ENCODE measurements around the gene FAM170B. TPM values are rescaled to one million over a fixed set of nuclear protein-coding genes. Genes with fewer than 3 reads are reported as not detected.

FAM170B gene
- total RNA-seq, 1 experiment from 2014 or later, result not detected

DNA sequence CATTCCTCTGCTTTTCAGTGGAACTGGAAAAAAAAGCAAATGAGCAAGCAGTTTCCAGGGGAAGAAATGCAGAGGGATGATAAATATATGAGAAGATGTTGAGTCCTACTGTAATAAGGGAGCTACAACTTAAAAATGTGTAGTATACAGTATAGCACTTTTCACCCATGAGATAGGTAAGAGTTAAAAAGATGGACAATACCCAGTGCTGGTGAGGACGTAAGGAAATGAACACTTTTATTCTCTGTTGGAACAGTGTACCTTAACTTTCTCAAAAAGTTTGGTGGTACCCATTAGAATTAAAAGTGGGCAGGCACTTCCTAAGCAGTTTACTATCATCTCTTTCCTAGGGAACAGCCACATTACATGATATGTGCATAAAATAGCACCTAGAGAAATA, 2.7 kb upstream of the FAM170B start (continued):
- TF ChIP-seq, protein P1, sequence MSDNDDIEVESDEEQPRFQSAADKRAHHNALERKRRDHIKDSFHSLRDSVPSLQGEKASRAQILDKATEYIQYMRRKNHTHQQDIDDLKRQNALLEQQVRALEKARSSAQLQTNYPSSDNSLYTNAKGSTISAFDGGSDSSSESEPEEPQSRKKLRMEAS (CRISPR knock-in tag; IDR thresholded peaks at IDR 0.05), result no peak
- TF ChIP-seq HMGA2 (CRISPR knock-in tag; IDR thresholded peaks at IDR 0.05) (no peak), CBFB (CRISPR knock-in tag; IDR thresholded peaks at IDR 0.05; ENCODE audit: low read depth) (no peak)
- TF ChIP-seq, protein P2, sequence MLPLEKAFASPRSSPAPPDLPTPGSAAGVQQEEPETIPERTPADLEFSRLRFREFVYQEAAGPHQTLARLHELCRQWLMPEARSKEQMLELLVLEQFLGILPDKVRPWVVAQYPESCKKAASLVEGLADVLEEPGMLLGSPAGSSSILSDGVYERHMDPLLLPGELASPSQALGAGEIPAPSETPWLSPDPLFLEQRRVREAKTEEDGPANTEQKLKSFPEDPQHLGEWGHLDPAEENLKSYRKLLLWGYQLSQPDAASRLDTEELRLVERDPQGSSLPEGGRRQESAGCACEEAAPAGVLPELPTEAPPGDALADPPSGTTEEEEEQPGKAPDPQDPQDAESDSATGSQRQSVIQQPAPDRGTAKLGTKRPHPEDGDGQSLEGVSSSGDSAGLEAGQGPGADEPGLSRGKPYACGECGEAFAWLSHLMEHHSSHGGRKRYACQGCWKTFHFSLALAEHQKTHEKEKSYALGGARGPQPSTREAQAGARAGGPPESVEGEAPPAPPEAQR (CRISPR knock-in tag; IDR thresholded peaks at IDR 0.05), result no peak
- TF ChIP-seq, protein P3, sequence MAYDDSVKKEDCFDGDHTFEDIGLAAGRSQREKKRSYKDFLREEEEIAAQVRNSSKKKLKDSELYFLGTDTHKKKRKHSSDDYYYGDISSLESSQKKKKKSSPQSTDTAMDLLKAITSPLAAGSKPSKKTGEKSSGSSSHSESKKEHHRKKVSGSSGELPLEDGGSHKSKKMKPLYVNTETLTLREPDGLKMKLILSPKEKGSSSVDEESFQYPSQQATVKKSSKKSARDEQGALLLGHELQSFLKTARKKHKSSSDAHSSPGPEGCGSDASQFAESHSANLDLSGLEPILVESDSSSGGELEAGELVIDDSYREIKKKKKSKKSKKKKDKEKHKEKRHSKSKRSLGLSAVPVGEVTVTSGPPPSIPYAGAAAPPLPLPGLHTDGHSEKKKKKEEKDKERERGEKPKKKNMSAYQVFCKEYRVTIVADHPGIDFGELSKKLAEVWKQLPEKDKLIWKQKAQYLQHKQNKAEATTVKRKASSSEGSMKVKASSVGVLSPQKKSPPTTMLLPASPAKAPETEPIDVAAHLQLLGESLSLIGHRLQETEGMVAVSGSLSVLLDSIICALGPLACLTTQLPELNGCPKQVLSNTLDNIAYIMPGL (CRISPR knock-in tag; IDR thresholded peaks at IDR 0.05), result no peak

DNA sequence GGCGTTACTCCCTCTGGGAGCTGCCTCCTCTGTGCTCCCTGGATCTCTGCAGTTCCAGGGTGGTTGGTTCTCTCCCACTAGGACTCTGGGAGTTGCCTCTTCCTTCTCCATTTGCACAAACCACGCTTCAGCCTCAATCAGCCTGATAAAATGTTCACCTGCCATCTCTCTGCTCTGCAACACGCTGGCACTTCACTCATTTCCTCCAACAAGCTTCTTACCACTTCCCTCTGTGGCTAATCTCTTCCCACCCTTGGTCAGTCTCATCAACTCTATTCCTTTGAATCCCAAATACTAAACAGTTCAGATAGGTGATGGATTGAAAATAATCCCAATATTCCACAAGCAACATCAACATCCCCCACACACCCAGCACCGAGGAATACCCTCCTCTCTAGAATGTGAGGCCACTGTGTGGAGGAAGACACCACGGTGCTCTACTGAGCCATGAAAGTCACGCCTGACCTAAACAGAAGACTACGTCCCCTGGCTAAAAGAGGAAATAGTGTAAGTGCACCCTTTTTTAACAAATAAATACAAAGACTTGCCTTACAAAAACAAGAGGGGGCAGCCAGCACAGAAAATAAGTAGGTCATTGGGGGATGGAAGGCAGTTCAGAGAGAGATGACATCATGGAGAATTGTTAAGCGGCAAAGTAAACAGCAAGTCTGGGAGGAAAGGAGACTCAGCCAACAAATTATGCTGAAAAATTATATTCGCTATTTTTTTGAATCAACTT, 1.9 kb upstream of the FAM170B start:
- POLR2A ChIA-PET, result no interaction called here
- Mint-ChIP-seq H3K27ac (no peak overlapping the region), H3K36me3 (0 out of 2 replicates have a peak, but pooled peaks cover 2% of the 10 kb centered on the region), H3K4me1 (peaks cover 11% of the 10 kb centered on the region), H3K9me3 (peaks cover 18% of the 10 kb centered on the region), H3K27me3 (ENCODE audit: low read depth) (no peaks in the 10 kb centered on the region), H3K4me3 (no peak overlapping the region)
- ATAC-seq, result no peak
- DNase-seq (ENCODE audit: low spot score), result no peak
- CTCF ChIA-PET, result interaction anchor here (1.0 kb wide), 1 partner anchor 29 kb away, joined by 3 read pairs; no protein-coding TSS in a partner anchor
- TF ChIP-seq, protein P4, sequence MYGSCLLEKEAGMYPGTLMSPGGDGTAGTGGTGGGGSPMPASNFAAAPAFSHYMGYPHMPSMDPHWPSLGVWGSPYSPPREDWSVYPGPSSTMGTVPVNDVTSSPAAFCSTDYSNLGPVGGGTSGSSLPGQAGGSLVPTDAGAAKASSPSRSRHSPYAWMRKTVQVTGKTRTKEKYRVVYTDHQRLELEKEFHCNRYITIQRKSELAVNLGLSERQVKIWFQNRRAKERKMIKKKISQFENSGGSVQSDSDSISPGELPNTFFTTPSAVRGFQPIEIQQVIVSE (CRISPR knock-in tag; IDR thresholded peaks at IDR 0.05; ENCODE audit: borderline replicate concordance), result no peak
- TF ChIP-seq, protein P5, sequence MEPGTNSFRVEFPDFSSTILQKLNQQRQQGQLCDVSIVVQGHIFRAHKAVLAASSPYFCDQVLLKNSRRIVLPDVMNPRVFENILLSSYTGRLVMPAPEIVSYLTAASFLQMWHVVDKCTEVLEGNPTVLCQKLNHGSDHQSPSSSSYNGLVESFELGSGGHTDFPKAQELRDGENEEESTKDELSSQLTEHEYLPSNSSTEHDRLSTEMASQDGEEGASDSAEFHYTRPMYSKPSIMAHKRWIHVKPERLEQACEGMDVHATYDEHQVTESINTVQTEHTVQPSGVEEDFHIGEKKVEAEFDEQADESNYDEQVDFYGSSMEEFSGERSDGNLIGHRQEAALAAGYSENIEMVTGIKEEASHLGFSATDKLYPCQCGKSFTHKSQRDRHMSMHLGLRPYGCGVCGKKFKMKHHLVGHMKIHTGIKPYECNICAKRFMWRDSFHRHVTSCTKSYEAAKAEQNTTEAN (CRISPR knock-in tag; IDR thresholded peaks at IDR 0.05), result no peak
- TF ChIP-seq RORB (CRISPR knock-in tag; IDR thresholded peaks at IDR 0.05), result no peak
- TF ChIP-seq, protein P6, sequence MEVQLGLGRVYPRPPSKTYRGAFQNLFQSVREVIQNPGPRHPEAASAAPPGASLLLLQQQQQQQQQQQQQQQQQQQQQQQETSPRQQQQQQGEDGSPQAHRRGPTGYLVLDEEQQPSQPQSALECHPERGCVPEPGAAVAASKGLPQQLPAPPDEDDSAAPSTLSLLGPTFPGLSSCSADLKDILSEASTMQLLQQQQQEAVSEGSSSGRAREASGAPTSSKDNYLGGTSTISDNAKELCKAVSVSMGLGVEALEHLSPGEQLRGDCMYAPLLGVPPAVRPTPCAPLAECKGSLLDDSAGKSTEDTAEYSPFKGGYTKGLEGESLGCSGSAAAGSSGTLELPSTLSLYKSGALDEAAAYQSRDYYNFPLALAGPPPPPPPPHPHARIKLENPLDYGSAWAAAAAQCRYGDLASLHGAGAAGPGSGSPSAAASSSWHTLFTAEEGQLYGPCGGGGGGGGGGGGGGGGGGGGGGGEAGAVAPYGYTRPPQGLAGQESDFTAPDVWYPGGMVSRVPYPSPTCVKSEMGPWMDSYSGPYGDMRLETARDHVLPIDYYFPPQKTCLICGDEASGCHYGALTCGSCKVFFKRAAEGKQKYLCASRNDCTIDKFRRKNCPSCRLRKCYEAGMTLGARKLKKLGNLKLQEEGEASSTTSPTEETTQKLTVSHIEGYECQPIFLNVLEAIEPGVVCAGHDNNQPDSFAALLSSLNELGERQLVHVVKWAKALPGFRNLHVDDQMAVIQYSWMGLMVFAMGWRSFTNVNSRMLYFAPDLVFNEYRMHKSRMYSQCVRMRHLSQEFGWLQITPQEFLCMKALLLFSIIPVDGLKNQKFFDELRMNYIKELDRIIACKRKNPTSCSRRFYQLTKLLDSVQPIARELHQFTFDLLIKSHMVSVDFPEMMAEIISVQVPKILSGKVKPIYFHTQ (CRISPR knock-in tag; IDR thresholded peaks at IDR 0.05), result no peak
- no peak for TF ChIP-seq FOXP1 (CRISPR knock-in tag; IDR thresholded peaks at IDR 0.05; ENCODE audit: borderline replicate concordance)
- TF ChIP-seq, protein P7, sequence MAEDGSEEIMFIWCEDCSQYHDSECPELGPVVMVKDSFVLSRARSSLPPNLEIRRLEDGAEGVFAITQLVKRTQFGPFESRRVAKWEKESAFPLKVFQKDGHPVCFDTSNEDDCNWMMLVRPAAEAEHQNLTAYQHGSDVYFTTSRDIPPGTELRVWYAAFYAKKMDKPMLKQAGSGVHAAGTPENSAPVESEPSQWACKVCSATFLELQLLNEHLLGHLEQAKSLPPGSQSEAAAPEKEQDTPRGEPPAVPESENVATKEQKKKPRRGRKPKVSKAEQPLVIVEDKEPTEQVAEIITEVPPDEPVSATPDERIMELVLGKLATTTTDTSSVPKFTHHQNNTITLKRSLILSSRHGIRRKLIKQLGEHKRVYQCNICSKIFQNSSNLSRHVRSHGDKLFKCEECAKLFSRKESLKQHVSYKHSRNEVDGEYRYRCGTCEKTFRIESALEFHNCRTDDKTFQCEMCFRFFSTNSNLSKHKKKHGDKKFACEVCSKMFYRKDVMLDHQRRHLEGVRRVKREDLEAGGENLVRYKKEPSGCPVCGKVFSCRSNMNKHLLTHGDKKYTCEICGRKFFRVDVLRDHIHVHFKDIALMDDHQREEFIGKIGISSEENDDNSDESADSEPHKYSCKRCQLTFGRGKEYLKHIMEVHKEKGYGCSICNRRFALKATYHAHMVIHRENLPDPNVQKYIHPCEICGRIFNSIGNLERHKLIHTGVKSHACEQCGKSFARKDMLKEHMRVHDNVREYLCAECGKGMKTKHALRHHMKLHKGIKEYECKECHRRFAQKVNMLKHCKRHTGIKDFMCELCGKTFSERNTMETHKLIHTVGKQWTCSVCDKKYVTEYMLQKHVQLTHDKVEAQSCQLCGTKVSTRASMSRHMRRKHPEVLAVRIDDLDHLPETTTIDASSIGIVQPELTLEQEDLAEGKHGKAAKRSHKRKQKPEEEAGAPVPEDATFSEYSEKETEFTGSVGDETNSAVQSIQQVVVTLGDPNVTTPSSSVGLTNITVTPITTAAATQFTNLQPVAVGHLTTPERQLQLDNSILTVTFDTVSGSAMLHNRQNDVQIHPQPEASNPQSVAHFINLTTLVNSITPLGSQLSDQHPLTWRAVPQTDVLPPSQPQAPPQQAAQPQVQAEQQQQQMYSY (CRISPR knock-in tag; IDR thresholded peaks at IDR 0.05), result no peak
- TF ChIP-seq, protein P8, sequence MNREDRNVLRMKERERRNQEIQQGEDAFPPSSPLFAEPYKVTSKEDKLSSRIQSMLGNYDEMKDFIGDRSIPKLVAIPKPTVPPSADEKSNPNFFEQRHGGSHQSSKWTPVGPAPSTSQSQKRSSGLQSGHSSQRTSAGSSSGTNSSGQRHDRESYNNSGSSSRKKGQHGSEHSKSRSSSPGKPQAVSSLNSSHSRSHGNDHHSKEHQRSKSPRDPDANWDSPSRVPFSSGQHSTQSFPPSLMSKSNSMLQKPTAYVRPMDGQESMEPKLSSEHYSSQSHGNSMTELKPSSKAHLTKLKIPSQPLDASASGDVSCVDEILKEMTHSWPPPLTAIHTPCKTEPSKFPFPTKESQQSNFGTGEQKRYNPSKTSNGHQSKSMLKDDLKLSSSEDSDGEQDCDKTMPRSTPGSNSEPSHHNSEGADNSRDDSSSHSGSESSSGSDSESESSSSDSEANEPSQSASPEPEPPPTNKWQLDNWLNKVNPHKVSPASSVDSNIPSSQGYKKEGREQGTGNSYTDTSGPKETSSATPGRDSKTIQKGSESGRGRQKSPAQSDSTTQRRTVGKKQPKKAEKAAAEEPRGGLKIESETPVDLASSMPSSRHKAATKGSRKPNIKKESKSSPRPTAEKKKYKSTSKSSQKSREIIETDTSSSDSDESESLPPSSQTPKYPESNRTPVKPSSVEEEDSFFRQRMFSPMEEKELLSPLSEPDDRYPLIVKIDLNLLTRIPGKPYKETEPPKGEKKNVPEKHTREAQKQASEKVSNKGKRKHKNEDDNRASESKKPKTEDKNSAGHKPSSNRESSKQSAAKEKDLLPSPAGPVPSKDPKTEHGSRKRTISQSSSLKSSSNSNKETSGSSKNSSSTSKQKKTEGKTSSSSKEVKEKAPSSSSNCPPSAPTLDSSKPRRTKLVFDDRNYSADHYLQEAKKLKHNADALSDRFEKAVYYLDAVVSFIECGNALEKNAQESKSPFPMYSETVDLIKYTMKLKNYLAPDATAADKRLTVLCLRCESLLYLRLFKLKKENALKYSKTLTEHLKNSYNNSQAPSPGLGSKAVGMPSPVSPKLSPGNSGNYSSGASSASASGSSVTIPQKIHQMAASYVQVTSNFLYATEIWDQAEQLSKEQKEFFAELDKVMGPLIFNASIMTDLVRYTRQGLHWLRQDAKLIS (CRISPR knock-in tag; IDR thresholded peaks at IDR 0.05; ENCODE audit: borderline replicate concordance), result no peak
- TF ChIP-seq, protein P9, sequence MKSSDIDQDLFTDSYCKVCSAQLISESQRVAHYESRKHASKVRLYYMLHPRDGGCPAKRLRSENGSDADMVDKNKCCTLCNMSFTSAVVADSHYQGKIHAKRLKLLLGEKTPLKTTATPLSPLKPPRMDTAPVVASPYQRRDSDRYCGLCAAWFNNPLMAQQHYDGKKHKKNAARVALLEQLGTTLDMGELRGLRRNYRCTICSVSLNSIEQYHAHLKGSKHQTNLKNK (CRISPR knock-in tag; IDR thresholded peaks at IDR 0.05), result no peak
- TF ChIP-seq, protein P10, sequence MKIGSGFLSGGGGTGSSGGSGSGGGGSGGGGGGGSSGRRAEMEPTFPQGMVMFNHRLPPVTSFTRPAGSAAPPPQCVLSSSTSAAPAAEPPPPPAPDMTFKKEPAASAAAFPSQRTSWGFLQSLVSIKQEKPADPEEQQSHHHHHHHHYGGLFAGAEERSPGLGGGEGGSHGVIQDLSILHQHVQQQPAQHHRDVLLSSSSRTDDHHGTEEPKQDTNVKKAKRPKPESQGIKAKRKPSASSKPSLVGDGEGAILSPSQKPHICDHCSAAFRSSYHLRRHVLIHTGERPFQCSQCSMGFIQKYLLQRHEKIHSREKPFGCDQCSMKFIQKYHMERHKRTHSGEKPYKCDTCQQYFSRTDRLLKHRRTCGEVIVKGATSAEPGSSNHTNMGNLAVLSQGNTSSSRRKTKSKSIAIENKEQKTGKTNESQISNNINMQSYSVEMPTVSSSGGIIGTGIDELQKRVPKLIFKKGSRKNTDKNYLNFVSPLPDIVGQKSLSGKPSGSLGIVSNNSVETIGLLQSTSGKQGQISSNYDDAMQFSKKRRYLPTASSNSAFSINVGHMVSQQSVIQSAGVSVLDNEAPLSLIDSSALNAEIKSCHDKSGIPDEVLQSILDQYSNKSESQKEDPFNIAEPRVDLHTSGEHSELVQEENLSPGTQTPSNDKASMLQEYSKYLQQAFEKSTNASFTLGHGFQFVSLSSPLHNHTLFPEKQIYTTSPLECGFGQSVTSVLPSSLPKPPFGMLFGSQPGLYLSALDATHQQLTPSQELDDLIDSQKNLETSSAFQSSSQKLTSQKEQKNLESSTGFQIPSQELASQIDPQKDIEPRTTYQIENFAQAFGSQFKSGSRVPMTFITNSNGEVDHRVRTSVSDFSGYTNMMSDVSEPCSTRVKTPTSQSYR (CRISPR knock-in tag; IDR thresholded peaks at IDR 0.05), result no peak
